SK-N-SH treated with all-trans-retinoic acid at 6 μM for 48 hours (cell line): ENCODE measurements around the gene OCA2.

Experiments used
- ATAC-seq: fragments of 200-7000 bp; cut with Tn5 transposase; 3 replicates; pipeline ENCODE4 v1.9.1; 2020; ENCODE audit warnings: mild to moderate bottlenecking, moderate library complexity
- BACH2 ChIP-seq: fragments of 250-450 bp; sonication (Bioruptor Pico); IDR thresholded peaks from 2 replicates; pipeline ENCODE4 v1.9.0; 2021; ENCODE audit warnings: mild to moderate bottlenecking, borderline replicate concordance
- CREB5 ChIP-seq: fragments of 250-450 bp; sonication (Bioruptor Pico); IDR thresholded peaks from 2 replicates; pipeline ENCODE4 v1.5.1; 2020; ENCODE audit warnings: low read depth, mild to moderate bottlenecking, moderate library complexity
- CSDC2 ChIP-seq: fragments of 250-450 bp; sonication (Bioruptor Pico); IDR thresholded peaks from 2 replicates; pipeline ENCODE4 v1.5.0; 2020; ENCODE audit warnings: mild to moderate bottlenecking, moderate library complexity
- ESRRG ChIP-seq: fragments of 250-450 bp; sonication (Bioruptor Pico); IDR thresholded peaks from 2 replicates; pipeline ENCODE4 v1.6.1; 2021; ENCODE audit warnings: mild to moderate bottlenecking
- GLIS3 ChIP-seq: fragments of 250-450 bp; sonication (Bioruptor Pico); IDR thresholded peaks from 2 replicates; pipeline ENCODE4 v1.5.0; 2020; ENCODE audit warnings: mild to moderate bottlenecking, moderate library complexity
- ISL1 ChIP-seq: fragments of 250-450 bp; sonication (Bioruptor Pico); IDR thresholded peaks from 2 replicates; pipeline ENCODE4 v2.1.2; 2022; ENCODE audit warnings: mild to moderate bottlenecking, moderate library complexity
- OSR1 ChIP-seq: fragments of 250-450 bp; sonication (Bioruptor Pico); IDR thresholded peaks from 2 replicates; pipeline ENCODE4 v1.8.0; 2022; ENCODE audit warnings: moderate library complexity, mild to moderate bottlenecking, inconsistent platforms
- PATZ1 ChIP-seq: fragments of 250-450 bp; sonication (Bioruptor Pico); IDR thresholded peaks from 2 replicates; pipeline ENCODE4 v1.8.0; 2020; ENCODE audit warnings: mild to moderate bottlenecking, moderate library complexity, borderline replicate concordance
- POU6F1 ChIP-seq: fragments of 250-450 bp; sonication (Bioruptor Pico); IDR thresholded peaks from 2 replicates; pipeline ENCODE4 v1.8.0; 2021; ENCODE audit warnings: low read depth, mild to moderate bottlenecking, moderate library complexity, borderline replicate concordance
- RARB ChIP-seq: fragments of 250-450 bp; sonication (Bioruptor Pico); IDR thresholded peaks from 2 replicates; pipeline ENCODE4 v1.8.0; 2021; ENCODE audit warnings: mild to moderate bottlenecking, moderate library complexity
- SNAI2 ChIP-seq: fragments of 250-450 bp; sonication (Bioruptor Pico); IDR thresholded peaks from 2 replicates; pipeline ENCODE4 v1.5.0; 2020; ENCODE audit warnings: mild to moderate bottlenecking, moderate library complexity
- TCF4 ChIP-seq: fragments of 250-450 bp; sonication (Bioruptor Pico); IDR thresholded peaks from 2 replicates; pipeline ENCODE4 v1.8.0; 2021; ENCODE audit warnings: mild to moderate bottlenecking, moderate library complexity, borderline replicate concordance
- TOX ChIP-seq: fragments of 250-450 bp; sonication (Bioruptor Pico); IDR thresholded peaks from 2 replicates; pipeline ENCODE4 v1.8.0; 2021; ENCODE audit warnings: mild to moderate bottlenecking, moderate library complexity, borderline replicate concordance
- TSHZ2 ChIP-seq: fragments of 250-450 bp; sonication (Bioruptor Pico); IDR thresholded peaks from 2 replicates; pipeline ENCODE4 v1.5.0; 2020; ENCODE audit warnings: mild to moderate bottlenecking, moderate library complexity
- ZC3H10 ChIP-seq: fragments of 250-450 bp; sonication (Bioruptor Pico); IDR thresholded peaks from 2 replicates; pipeline ENCODE4 v1.5.1; 2021; ENCODE audit warnings: mild to moderate bottlenecking, moderate library complexity
- ZFP3 ChIP-seq: fragments of 250-450 bp; sonication (Bioruptor Pico); IDR thresholded peaks from 2 replicates; pipeline ENCODE4 v1.5.0; 2020; ENCODE audit warnings: mild to moderate bottlenecking, moderate library complexity
- ZFP30 ChIP-seq: fragments of 450-650 bp; formaldehyde crosslinking; IDR thresholded peaks from 2 replicates; pipeline ENCODE4 v1.5.0; 2022; ENCODE audit warnings: mild to moderate bottlenecking, moderate library complexity
- ZNF565 ChIP-seq: fragments of 450-650 bp; formaldehyde crosslinking; conservative IDR thresholded peaks from 2 replicates; pipeline ENCODE4 v1.5.0; 2020; ENCODE audit warnings: low read depth, mild to moderate bottlenecking, moderate library complexity
- ZNF8 ChIP-seq: fragments of 450-650 bp; formaldehyde crosslinking; IDR thresholded peaks from 2 replicates; pipeline ENCODE4 v1.5.0; 2020; ENCODE audit warnings: mild to moderate bottlenecking, moderate library complexity

The OCA2 gene

GRCh38 chr15:27770769-27771554 is 328.2 kb downstream of the OCA2 start:
- no peak for TF ChIP-seq RARB
- no peak for TF ChIP-seq ZNF8
- TF ChIP-seq ZC3H10 (CRISPR knock-in tag), result no peak
- no peak for TF ChIP-seq CREB5 (CRISPR knock-in tag)
- no peak for TF ChIP-seq BACH2 (CRISPR knock-in tag)
- TF ChIP-seq TCF4 (CRISPR knock-in tag), result no peak
- no peak for TF ChIP-seq POU6F1 (CRISPR knock-in tag)
- no peak for TF ChIP-seq ISL1 (CRISPR knock-in tag)
- TF ChIP-seq TSHZ2, result no peak
- no peak for TF ChIP-seq ZFP3
- no peak for TF ChIP-seq ESRRG
- TF ChIP-seq GLIS3 (CRISPR knock-in tag), result no peak
- no peak for TF ChIP-seq OSR1 (CRISPR knock-in tag)
- ATAC-seq, result no peak

- TF ChIP-seq BACH2 (CRISPR knock-in tag) (no peak), ISL1 (CRISPR knock-in tag) (no peak), TCF4 (CRISPR knock-in tag) (no peak), ZFP30 (CRISPR knock-in tag) (no peak), ZC3H10 (CRISPR knock-in tag) (no peak), TOX (CRISPR knock-in tag) (no peak), CSDC2 (CRISPR knock-in tag) (no peak), OSR1 (CRISPR knock-in tag) (no peak), TSHZ2 (no peak), POU6F1 (CRISPR knock-in tag) (no peak), ZNF8 (no peak)
- no peak for ATAC-seq
Measured at GRCh38 chr15:27770086-27770607, 329.0 kb downstream of the OCA2 start.

GRCh38 chr15:27769652-27770051 is 329.5 kb downstream of the OCA2 start:
- no peak for ATAC-seq
- no peak for TF ChIP-seq PATZ1 (CRISPR knock-in tag)
- no peak for TF ChIP-seq BACH2 (CRISPR knock-in tag)
- TF ChIP-seq SNAI2 (CRISPR knock-in tag), result no peak
- no peak for TF ChIP-seq CREB5 (CRISPR knock-in tag)
- TF ChIP-seq ZNF565 (CRISPR knock-in tag), result no peak
- TF ChIP-seq POU6F1 (CRISPR knock-in tag), result no peak
